PC-3 (cell line): ENCODE data around the gene CAMTA1. TPM values are rescaled to one million over a fixed set of nuclear protein-coding genes. Genes with fewer than 3 reads are reported as not detected.

Experiments used
- ATAC-seq: fragments of 200-7000 bp; cut with Tn5 transposase; 2 replicates; pipeline ENCODE4 v1.9.1; 2020; ENCODE audit warnings: mild to moderate bottlenecking, moderate library complexity
- BruUV-seq: library from RNA; stranded (reverse); fragments of 400-500 nt; replicated peaks from 2 replicates; lab custom pipeline; 2021; lab: Mats Ljungman, UMichigan
- CTCF ChIA-PET: fragments of 300-600 bp; sonication (Branson Sonifier 250); formaldehyde crosslinking; loops from one replicate; lab custom pipeline; 2022; ENCODE audit warnings: antibody characterized with exemption; lab: Charles Lee
- POLR2A ChIA-PET: fragments of 300-600 bp; sonication (Branson Sonifier 250); formaldehyde crosslinking; loops from one replicate; lab custom pipeline; 2022; ENCODE audit warnings: antibody characterized with exemption; ENCODE audit not compliant: unreplicated experiment; lab: Charles Lee
- DNase-seq: peaks from one replicate; pipeline ENCODE4 v3.0.0-alpha.2; 2015
- H2AFZ ChIP-seq: fragments of 300-600 bp; sonication (generic); 2 replicates; pipeline ENCODE4 v1.6.0; 2016; ENCODE audit warnings: antibody characterized with exemption, low read length
- H3F3A ChIP-seq: fragments of 300-600 bp; sonication (generic); one replicate; pipeline ENCODE4 v1.6.0; 2017; ENCODE audit warnings: antibody characterized with exemption, low read length, control low read depth, mild to moderate bottlenecking; ENCODE audit not compliant: unreplicated experiment
- H3K27ac ChIP-seq: fragments of 300-600 bp; sonication (generic); 2 replicates; pipeline ENCODE4 v1.5.1; 2016; ENCODE audit warnings: mild to moderate bottlenecking, low read length
- H3K27me3 ChIP-seq: fragments of 300-600 bp; sonication (generic); 2 replicates; pipeline ENCODE4 v1.6.1; 2016; ENCODE audit warnings: low read length, mixed read lengths
- H3K36me3 ChIP-seq: fragments of 300-600 bp; sonication (generic); 2 replicates; pipeline ENCODE4 v1.6.1; 2016; ENCODE audit warnings: low read depth, mixed run types, low read length, mixed read lengths
- H3K4me1 ChIP-seq: fragments of 300-600 bp; sonication (generic); 2 replicates; pipeline ENCODE4 v1.5.1; 2016; ENCODE audit warnings: low read length; ENCODE audit not compliant: insufficient read depth
- H3K4me2 ChIP-seq: fragments of 300-600 bp; sonication (generic); 2 replicates; pipeline ENCODE4 v1.6.0; 2016; ENCODE audit warnings: low read length
- H3K4me3 ChIP-seq: fragments of 300-600 bp; sonication (generic); 2 replicates; pipeline ENCODE4 v1.5.1; 2016; ENCODE audit warnings: mild to moderate bottlenecking, low read length, mixed read lengths
- H3K79me2 ChIP-seq: fragments of 300-600 bp; sonication (generic); 2 replicates; pipeline ENCODE4 v1.6.1; 2017; ENCODE audit warnings: low read length, mixed read lengths
- H3K9ac ChIP-seq: fragments of 300-600 bp; sonication (generic); 2 replicates; pipeline ENCODE4 v1.6.0; 2016; ENCODE audit warnings: mild to moderate bottlenecking, low read length
- H3K9me2 ChIP-seq: fragments of 300-600 bp; sonication (generic); replicated peaks from 2 replicates; pipeline ENCODE4 v1.6.1; 2016; ENCODE audit warnings: mixed run types, low read length, mixed read lengths
- H3K9me3 ChIP-seq: fragments of 300-600 bp; sonication (generic); 2 replicates; pipeline ENCODE4 v1.6.1; 2016; ENCODE audit warnings: low read length, mixed read lengths
- H4K20me1 ChIP-seq: fragments of 300-600 bp; sonication (generic); 2 replicates; pipeline ENCODE4 v1.6.1; 2016; ENCODE audit warnings: low read length, mixed read lengths
- EZH2 ChIP-seq: fragments of 300-600 bp; sonication (generic); IDR thresholded peaks from one replicate; pipeline ENCODE4 v1.6.1; 2017; ENCODE audit warnings: antibody characterized with exemption, mild to moderate bottlenecking, low read length; ENCODE audit not compliant: unreplicated experiment
- EZH2phosphoT487 ChIP-seq: fragments of 300-600 bp; sonication (generic); IDR thresholded peaks from 2 replicates; pipeline ENCODE4 v1.6.1; 2018; ENCODE audit warnings: mild to moderate bottlenecking, antibody characterized with exemption, low read length, borderline replicate concordance
- intact Hi-C: fragments of 100-400 bp; cut with micrococcal nuclease; formaldehyde crosslinking; loops from 2 replicates; pipeline ENCODE4 v1.9.0; 2023
- total RNA-seq: library from RNA; depleted of rRNA; stranded (reverse); fragments of >200 nt; gene quantifications from 2 replicates; pipeline ENCODE4 v1.2.3, GENCODE V29; 2014
- TF ChIP-seq, protein P1 (sequence below): fragments of 300-600 bp; sonication (generic); conservative IDR thresholded peaks from 2 replicates; pipeline ENCODE4 v1.5.1; 2017; ENCODE audit warnings: antibody characterized with exemption, low read depth, mild to moderate bottlenecking, low read length

CAMTA1 gene
- total RNA-seq, 1 experiment from 2014 or later, result 40.8 TPM

- no peaks in the 10 kb centered on the region for H3F3A ChIP-seq
- no peak overlapping the region for H3K4me2 ChIP-seq
- no peaks in the 10 kb centered on the region for H3K9me2 ChIP-seq
- H3K79me2 ChIP-seq, result no peaks in the 10 kb centered on the region
- no peak overlapping the region for H3K27ac ChIP-seq
- ChIA-PET CTCF (no interaction called here), POLR2A (no interaction called here)
- DNase-seq, result no peak
- TF ChIP-seq, protein P1, sequence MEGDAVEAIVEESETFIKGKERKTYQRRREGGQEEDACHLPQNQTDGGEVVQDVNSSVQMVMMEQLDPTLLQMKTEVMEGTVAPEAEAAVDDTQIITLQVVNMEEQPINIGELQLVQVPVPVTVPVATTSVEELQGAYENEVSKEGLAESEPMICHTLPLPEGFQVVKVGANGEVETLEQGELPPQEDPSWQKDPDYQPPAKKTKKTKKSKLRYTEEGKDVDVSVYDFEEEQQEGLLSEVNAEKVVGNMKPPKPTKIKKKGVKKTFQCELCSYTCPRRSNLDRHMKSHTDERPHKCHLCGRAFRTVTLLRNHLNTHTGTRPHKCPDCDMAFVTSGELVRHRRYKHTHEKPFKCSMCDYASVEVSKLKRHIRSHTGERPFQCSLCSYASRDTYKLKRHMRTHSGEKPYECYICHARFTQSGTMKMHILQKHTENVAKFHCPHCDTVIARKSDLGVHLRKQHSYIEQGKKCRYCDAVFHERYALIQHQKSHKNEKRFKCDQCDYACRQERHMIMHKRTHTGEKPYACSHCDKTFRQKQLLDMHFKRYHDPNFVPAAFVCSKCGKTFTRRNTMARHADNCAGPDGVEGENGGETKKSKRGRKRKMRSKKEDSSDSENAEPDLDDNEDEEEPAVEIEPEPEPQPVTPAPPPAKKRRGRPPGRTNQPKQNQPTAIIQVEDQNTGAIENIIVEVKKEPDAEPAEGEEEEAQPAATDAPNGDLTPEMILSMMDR, result no peak
- TF ChIP-seq EZH2, result no peak
- H3K36me3 ChIP-seq, result no peaks in the 10 kb centered on the region
- no peak for ATAC-seq
- no peak overlapping the region for H2AFZ ChIP-seq
- no TSS peak for BruUV-seq
- no peaks in the 10 kb centered on the region for H3K27me3 ChIP-seq
- H3K9ac ChIP-seq, result no peak overlapping the region
- no peak overlapping the region for H3K4me3 ChIP-seq
- H3K4me1 ChIP-seq, result peaks cover 7% of the 10 kb centered on the region; the same call in 1 of the 2 replicates
- no peaks in the 10 kb centered on the region for H4K20me1 ChIP-seq
- no peaks in the 10 kb centered on the region for H3K9me3 ChIP-seq
- intact Hi-C loops, result no loop called here
Measured at GRCh38 chr1:6775261-6776043, 9.8 kb upstream of the CAMTA1 start.

GRCh38 chr1:6776389-6776788 is 8.9 kb upstream of the CAMTA1 start:
- CTCF ChIA-PET, result no interaction called here
- BruUV-seq, result no TSS peak

DNA sequence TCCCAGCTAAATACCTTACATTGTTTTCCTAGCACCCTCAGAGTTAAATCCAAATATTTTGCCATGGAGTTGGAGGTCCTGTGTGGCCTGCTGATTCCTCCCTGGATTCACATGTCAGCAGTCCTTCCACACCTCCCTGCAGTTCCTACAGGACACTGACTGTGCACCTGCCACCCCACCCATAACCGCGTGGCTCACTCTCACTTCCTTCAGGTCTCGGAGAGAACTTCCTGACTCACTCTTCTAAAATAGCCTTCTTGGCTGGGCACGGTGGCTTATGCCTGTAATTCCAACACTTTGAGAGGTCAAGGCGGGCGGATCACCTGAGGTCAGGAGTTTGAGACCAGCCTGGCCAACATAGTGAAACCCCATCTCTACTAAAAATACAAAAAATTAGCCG is 8.4 kb upstream of the CAMTA1 start:
- Histone ChIP-seq H3F3A (no peaks in the 10 kb centered on the region), H3K4me2 (no peak overlapping the region), H4K20me1 (no peaks in the 10 kb centered on the region), H2AFZ (no peak overlapping the region), H3K36me3 (no peaks in the 10 kb centered on the region), H3K9me2 (no peaks in the 10 kb centered on the region), H3K27ac (no peak overlapping the region), H3K9ac (no peak overlapping the region), H3K4me3 (no peak overlapping the region), H3K27me3 (no peaks in the 10 kb centered on the region), H3K79me2 (no peaks in the 10 kb centered on the region), H3K4me1 (no peaks in the 10 kb centered on the region), H3K9me3 (no peaks in the 10 kb centered on the region)
- DNase-seq (no peak), ATAC-seq (no peak)
- no TSS peak for BruUV-seq
- CTCF ChIA-PET, result no interaction called here
- POLR2A ChIA-PET, result no interaction called here
- TF ChIP-seq, protein P1, result no peak
- TF ChIP-seq EZH2 (no peak), EZH2phosphoT487 (no peak)
- intact Hi-C loops, result no loop called here

More at GRCh38 chr1:6776389-6776788, 8.9 kb upstream of the CAMTA1 start:
- no peaks in the 10 kb centered on the region for H3K9me3 ChIP-seq
- H3K9me2 ChIP-seq, result no peaks in the 10 kb centered on the region
- H2AFZ ChIP-seq, result no peak overlapping the region
- POLR2A ChIA-PET, result no interaction called here
- H3K9ac ChIP-seq, result no peak overlapping the region
- H3K27me3 ChIP-seq, result no peaks in the 10 kb centered on the region
- no peaks in the 10 kb centered on the region for H4K20me1 ChIP-seq
- no peak overlapping the region for H3K27ac ChIP-seq
- H3K79me2 ChIP-seq, result no peaks in the 10 kb centered on the region
- no peak overlapping the region for H3K4me3 ChIP-seq
- intact Hi-C loops, result no loop called here
- no peak for DNase-seq
- no peaks in the 10 kb centered on the region for H3F3A ChIP-seq
- no peak for ATAC-seq
- H3K4me2 ChIP-seq, result no peak overlapping the region
- H3K36me3 ChIP-seq, result no peaks in the 10 kb centered on the region
- no peak for TF ChIP-seq EZH2
- TF ChIP-seq, protein P1, result no peak
- no peak for TF ChIP-seq EZH2phosphoT487
- no peaks in the 10 kb centered on the region for H3K4me1 ChIP-seq
